Mammary epithelial cell (primary cell): Measurements from ENCODE around the gene LOXL1.

ENCODE experiments used
- CTCF ChIP-seq, 2 donors: IDR thresholded peaks in 1 of 2; conservative IDR thresholded peaks in 1 of 2; 2 replicates each; pipeline ENCODE4 v1.5.1; 2011 to 2012; ENCODE audit warnings: inconsistent platforms in 2 of 2, low read length in 2 of 2, mild to moderate bottlenecking in 2 of 2, control low read depth in 1 of 2, low read depth in 1 of 2; ENCODE audit not compliant: insufficient read depth in 1 of 2; ENCODE audit errors: extremely low read depth in 1 of 2
- EZH2 ChIP-seq: IDR thresholded peaks from 2 replicates; pipeline ENCODE4 v1.6.1; 2012; ENCODE audit warnings: low read length, inconsistent platforms, borderline replicate concordance

DNA sequence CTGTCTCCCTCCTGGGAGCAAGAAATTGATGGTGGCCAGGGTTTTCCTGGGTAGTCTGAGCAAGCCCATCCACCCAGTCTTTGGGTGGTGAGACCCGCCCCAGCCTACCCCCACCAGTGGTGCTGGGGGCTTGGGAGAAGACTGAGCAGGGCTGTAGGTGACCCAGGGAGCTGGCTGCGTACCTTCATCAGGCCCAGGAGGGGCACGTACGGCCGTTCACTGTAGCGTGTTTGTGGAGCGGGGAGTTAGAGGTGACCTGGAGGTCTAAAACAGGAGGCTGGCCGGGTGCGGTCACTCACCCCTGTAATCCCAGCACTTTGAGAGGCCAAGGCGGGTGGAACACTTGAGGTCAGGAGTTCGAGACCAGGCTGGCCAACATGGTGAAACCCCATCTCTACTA lies 11.5 kb downstream of the LOXL1 start:
- TF ChIP-seq CTCF (conservative IDR thresholded peaks at IDR 0.05 in 1 of 2, IDR thresholded peaks at IDR 0.05 in 1 of 2; ENCODE audit: extremely low read depth in 1 of 2, insufficient read depth in 1 of 2, low read depth in 1 of 2, low read length in 2 of 2), result no peak
- no peak for TF ChIP-seq EZH2
